MM.1S (cell line): Measurements from ENCODE around the gene TFEB.

Source experiments
- DNase-seq: peaks from one replicate; pipeline ENCODE4 v3.0.0-alpha.2; 2015
- H2AFZ ChIP-seq: fragments of 300-600 bp; sonication (generic); 2 replicates; pipeline ENCODE4 v1.6.0; 2016; ENCODE audit warnings: antibody characterized with exemption, low read length
- H3F3A ChIP-seq: fragments of 300-600 bp; sonication (generic); 2 replicates; pipeline ENCODE4 v1.6.1; 2016; ENCODE audit warnings: mild to moderate bottlenecking, antibody characterized with exemption, low read length, moderate library complexity, mixed read lengths; ENCODE audit not compliant: insufficient read depth
- H3K27ac ChIP-seq: fragments of 300-600 bp; sonication (generic); 2 replicates; pipeline ENCODE4 v1.5.1; 2016; ENCODE audit warnings: mild to moderate bottlenecking, low read length
- H3K27me3 ChIP-seq: fragments of 300-600 bp; sonication (generic); replicated peaks from 2 replicates; pipeline ENCODE4 v1.6.0; 2016; ENCODE audit warnings: low read length; ENCODE audit not compliant: insufficient read depth
- H3K36me3 ChIP-seq: fragments of 300-600 bp; sonication (generic); replicated peaks from 2 replicates; pipeline ENCODE4 v1.6.1; 2016; ENCODE audit warnings: mild to moderate bottlenecking, low read length, mixed read lengths; ENCODE audit not compliant: insufficient read depth
- H3K4me1 ChIP-seq: fragments of 300-600 bp; sonication (generic); 2 replicates; pipeline ENCODE4 v1.6.1; 2016; ENCODE audit warnings: low read length, mixed read lengths
- H3K4me2 ChIP-seq: fragments of 300-600 bp; sonication (generic); 2 replicates; pipeline ENCODE4 v1.6.0; 2016; ENCODE audit warnings: low read depth, low read length
- H3K4me3 ChIP-seq: fragments of 300-600 bp; sonication (generic); 2 replicates; pipeline ENCODE4 v1.5.1; 2016; ENCODE audit warnings: low read length, mixed read lengths
- H3K79me2 ChIP-seq: fragments of 300-600 bp; sonication (generic); 2 replicates; pipeline ENCODE4 v1.6.1; 2016; ENCODE audit warnings: mixed run types, low read length, mixed read lengths
- H3K9ac ChIP-seq: fragments of 300-600 bp; sonication (generic); 2 replicates; pipeline ENCODE4 v1.6.1; 2016; ENCODE audit warnings: low read length, mixed read lengths
- H3K9me2 ChIP-seq: fragments of 300-600 bp; sonication (generic); replicated peaks from 2 replicates; pipeline ENCODE4 v1.6.1; 2016; ENCODE audit warnings: mild to moderate bottlenecking, low read length, mixed read lengths; ENCODE audit not compliant: insufficient read depth
- H3K9me3 ChIP-seq: fragments of 300-600 bp; sonication (generic); replicated peaks from 2 replicates; pipeline ENCODE4 v1.6.1; 2016; ENCODE audit warnings: mild to moderate bottlenecking, low read length, mixed read lengths; ENCODE audit not compliant: insufficient read depth
- H4K20me1 ChIP-seq: fragments of 300-600 bp; sonication (generic); 2 replicates; pipeline ENCODE4 v1.6.1; 2016; ENCODE audit warnings: mild to moderate bottlenecking, low read length, moderate library complexity, mixed read lengths; ENCODE audit not compliant: insufficient read depth
- CTCF ChIP-seq: fragments of 300-600 bp; sonication (generic); IDR thresholded peaks from 2 replicates; pipeline ENCODE4 v1.5.1; 2016; ENCODE audit warnings: antibody characterized with exemption, low read length, mixed read lengths
- EZH2 ChIP-seq: fragments of 300-600 bp; sonication (generic); optimal IDR thresholded peaks from 2 replicates; pipeline ENCODE3; 2017; ENCODE audit warnings: low read depth, mild to moderate bottlenecking, antibody characterized with exemption, low read length, mixed read lengths
- EZH2phosphoT487 ChIP-seq: fragments of 300-600 bp; sonication (generic); IDR thresholded peaks from 2 replicates; pipeline ENCODE4 v1.6.1; 2018; ENCODE audit warnings: antibody characterized with exemption, low read length

TFEB gene

DNA sequence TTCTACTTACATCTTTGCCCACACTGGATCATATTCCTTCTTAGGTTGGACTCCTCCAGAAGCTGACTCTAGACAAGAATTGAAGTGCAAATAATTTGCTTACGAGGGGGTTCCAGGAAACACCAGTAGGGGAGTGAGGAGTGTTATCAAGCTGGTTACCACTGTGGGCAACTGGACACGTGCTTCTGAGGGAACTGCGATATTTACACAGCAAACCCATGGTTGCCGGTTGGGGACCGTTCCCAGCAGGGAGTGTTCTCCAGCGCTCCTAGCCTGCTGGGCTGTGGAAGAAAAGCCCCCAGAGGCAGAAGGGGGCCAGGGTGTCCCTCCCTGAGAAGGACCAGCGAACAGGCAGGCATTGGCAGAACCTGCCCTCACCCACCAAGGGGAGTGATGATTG is 75.5 kb downstream of the TFEB start:
- Histone ChIP-seq H3K9me2 (no peaks in the 10 kb centered on the region), H3K79me2 (no peaks in the 10 kb centered on the region), H3K9me3 (no peaks in the 10 kb centered on the region), H3K4me3 (no peak overlapping the region), H3F3A (no peaks in the 10 kb centered on the region), H3K27ac (no peak overlapping the region), H3K27me3 (peaks cover 78% of the 10 kb centered on the region), H3K36me3 (no peaks in the 10 kb centered on the region), H3K9ac (no peak overlapping the region), H3K4me1 (no peaks in the 10 kb centered on the region), H2AFZ (no peak overlapping the region), H4K20me1 (no peaks in the 10 kb centered on the region), H3K4me2 (no peak overlapping the region)
- DNase-seq: no peak
- TF ChIP-seq EZH2: no peak
- TF ChIP-seq CTCF: no peak
- no peak for TF ChIP-seq EZH2phosphoT487

DNA sequence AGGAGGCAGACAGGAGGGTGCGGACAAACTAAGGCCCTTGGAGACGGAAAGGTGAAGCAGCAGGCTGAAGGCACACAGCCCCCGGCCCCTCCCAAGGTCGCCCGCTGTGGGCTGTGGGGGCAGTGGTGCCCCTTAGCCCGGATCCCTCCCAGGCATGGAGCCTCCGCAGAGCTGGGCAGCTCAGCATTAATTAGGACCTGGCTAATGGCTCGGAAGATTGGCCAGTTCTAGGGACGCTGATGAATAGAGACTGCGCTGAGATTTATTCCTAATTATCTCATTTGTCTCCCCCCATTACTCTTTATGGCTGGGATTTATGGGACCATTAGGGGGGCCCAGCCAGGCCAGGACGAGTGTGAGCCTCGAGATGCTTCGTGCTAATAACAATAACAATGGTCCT is 76.8 kb downstream of the TFEB start:
- no peak overlapping the region for H3K27ac ChIP-seq
- no peak overlapping the region for H3K4me3 ChIP-seq
- no peak for DNase-seq
- H3K36me3 ChIP-seq: no peaks in the 10 kb centered on the region
- H3K27me3 ChIP-seq: peaks cover 81% of the 10 kb centered on the region
- no peak overlapping the region for H3K4me2 ChIP-seq
- no peaks in the 10 kb centered on the region for H3K9me2 ChIP-seq
- H2AFZ ChIP-seq: no peak overlapping the region
- H3K9ac ChIP-seq: no peak overlapping the region
- no peaks in the 10 kb centered on the region for H3K9me3 ChIP-seq
- TF ChIP-seq EZH2 (no peak), EZH2phosphoT487 (no peak), CTCF (no peak)
- no peaks in the 10 kb centered on the region for H3F3A ChIP-seq
- H4K20me1 ChIP-seq: no peaks in the 10 kb centered on the region
- no peaks in the 10 kb centered on the region for H3K4me1 ChIP-seq
- no peaks in the 10 kb centered on the region for H3K79me2 ChIP-seq

- H3K4me3 ChIP-seq: no peak overlapping the region
- no peaks in the 10 kb centered on the region for H3K36me3 ChIP-seq
- no peaks in the 10 kb centered on the region for H3K4me1 ChIP-seq
- no peaks in the 10 kb centered on the region for H3K9me3 ChIP-seq
- TF ChIP-seq CTCF (no peak), EZH2 (no peak), EZH2phosphoT487 (no peak)
- no peak for DNase-seq
- H3K79me2 ChIP-seq: no peaks in the 10 kb centered on the region
- no peaks in the 10 kb centered on the region for H4K20me1 ChIP-seq
- no peaks in the 10 kb centered on the region for H3F3A ChIP-seq
- no peaks in the 10 kb centered on the region for H3K9me2 ChIP-seq
- H3K9ac ChIP-seq: no peak overlapping the region
- no peak overlapping the region for H3K4me2 ChIP-seq
- no peak overlapping the region for H2AFZ ChIP-seq
- H3K27me3 ChIP-seq: peaks cover 89% of the 10 kb centered on the region
- H3K27ac ChIP-seq: no peak overlapping the region
These were observed 78.0 kb downstream of the TFEB start for GRCh38 chr6:41657131-41658094.
